HG02642 (cell line): ENCODE data around the gene IL20RA.

Experiments used
- ATAC-seq: cut with Tn5 transposase; IDR thresholded peaks from one replicate; pipeline ENCODE4 v1.9.1; 2021; ENCODE audit warnings: mild to moderate bottlenecking; ENCODE audit not compliant: unreplicated experiment, poor library complexity

IL20RA gene

GRCh38 chr6:137011406-137011805, 33.4 kb downstream of the IL20RA start:
- no peak for ATAC-seq

DNA sequence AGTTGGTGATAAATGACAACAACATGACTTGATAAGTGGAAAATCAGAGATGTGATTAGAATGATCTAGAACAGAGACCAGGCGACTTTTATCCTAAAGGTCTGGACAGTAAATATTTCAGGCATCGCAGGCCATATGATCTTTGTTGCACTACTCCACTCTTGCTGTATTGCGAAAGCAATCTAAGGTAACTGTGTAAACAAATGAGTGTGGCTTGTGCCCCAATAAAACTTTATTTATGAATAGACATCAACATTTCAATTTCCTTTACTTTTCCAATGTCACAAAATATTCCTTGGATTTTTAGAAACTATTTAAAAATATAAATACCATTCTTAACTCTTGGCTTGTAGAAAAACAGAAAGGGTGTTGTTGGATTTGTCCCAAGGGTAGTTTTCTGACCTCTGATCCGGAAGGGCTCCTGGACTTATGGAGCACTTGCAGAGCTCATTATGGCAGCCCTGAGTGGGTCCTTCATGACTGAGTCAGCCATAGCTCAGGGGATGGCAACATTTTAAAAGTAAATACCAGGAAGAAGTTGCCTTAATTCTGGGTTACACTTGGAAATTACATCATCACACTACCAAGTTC, 34.5 kb downstream of the IL20RA start:
- no peak for ATAC-seq

GRCh38 chr6:137008204-137008603, 36.6 kb downstream of the IL20RA start:
- no peak for ATAC-seq

DNA sequence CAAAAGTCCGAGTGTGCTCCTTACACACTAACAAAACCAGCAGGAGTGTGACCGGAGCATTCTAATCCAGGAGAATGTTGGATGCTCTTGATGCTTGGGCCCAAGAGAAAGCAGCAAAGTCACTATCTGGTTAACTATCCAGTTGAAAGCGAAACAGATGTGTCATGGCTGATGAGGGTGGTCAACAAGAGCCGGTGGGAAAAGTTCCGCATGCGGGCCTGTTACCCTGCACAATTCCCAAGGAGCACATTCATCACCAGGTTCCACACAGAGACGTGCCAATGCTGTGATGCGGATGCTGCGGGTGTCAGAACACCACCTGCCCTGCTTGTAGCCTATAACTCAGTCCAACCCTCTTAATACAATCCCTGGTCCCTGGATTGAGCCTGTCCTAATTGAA, 38.7 kb downstream of the IL20RA start:
- ATAC-seq = no peak

- no peak for ATAC-seq
These were observed 39.7 kb downstream of the IL20RA start for GRCh38 chr6:137005073-137005472.

DNA sequence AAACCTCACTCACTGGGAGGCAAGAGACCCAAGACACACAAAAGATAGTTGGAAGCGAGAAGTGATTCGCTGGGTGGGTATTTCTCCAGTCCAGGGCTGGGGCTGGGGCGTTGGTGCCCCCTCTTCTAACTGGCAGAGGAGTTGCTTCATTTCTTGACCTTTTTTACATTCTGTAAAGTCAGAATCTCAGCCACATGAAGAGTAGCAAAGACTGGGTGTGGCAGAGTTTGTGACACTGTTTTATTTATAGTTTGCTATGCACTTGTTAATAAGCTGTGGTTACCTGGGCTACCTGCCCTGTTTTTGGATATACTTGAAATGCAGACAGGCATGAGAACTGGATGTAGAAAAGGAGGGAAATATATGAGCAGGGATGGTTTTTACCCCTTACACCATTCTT, 42.3 kb downstream of the IL20RA start:
- ATAC-seq = no peak

GRCh38 chr6:137001977-137002302, 42.8 kb downstream of the IL20RA start:
- no peak for ATAC-seq

GRCh38 chr6:137001299-137001976, 43.3 kb downstream of the IL20RA start:
- ATAC-seq = no peak

- no peak for ATAC-seq
These were observed 43.9 kb downstream of the IL20RA start for GRCh38 chr6:137000825-137001224.

GRCh38 chr6:136995521-136995920, 49.2 kb downstream of the IL20RA start:
- ATAC-seq = no peak

DNA sequence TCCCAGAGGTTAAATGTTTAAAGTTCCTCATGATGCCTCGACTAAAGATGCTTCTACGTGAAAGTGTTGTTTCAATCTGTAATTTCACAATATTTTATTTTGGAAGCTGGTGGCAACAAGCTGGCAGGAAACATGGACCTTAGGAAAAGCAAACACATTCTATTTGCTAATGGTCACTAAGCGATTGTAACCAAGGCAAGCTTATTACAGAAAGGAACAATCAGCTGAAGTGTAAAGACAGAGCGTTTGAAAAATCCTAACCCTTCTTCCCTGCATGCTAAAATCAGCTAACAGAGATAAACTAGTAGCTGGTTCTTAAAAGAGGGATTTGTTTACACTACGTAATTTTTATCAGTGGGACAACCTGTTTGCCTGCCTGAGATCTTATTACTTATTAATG, 50.0 kb downstream of the IL20RA start:
- no peak for ATAC-seq

DNA sequence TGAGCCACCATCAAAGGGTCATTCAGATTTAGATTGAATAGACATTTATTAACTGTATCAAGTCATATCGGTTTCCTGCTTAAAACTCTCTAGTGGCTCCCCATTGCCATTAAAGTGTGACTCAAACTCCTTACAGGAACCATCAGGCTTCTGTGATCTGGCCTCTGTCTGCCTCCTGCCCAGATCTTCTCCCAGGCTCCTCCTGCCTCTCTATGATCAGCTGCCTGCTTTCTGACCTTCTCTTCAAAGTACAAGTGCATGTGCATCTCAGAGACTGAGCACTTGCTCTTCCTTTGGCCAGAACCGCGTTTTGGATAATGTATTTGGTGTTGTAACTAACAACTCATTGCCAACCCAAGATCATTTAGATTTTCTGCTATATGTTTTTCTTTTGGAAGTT, 52.7 kb downstream of the IL20RA start:
- no peak for ATAC-seq

DNA sequence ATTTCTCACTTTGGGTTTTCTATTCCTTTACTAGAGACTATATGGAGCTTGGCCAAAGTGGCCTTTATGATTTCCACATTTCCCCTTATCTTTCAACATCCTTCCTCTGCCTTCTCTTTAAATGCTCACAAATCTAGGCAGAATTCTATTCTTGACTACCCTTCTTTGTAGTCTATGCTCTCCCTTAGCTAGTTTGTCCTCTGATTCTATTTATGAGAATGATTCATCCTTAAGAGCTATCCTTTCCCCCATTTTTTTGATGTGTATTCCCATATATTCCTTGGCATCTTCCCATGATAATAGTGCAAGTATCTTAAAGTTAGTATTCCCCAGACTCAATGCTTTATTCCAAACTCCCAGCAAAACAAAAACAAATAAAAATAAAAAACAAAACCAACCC, 53.1 kb downstream of the IL20RA start:
- ATAC-seq = no peak

DNA sequence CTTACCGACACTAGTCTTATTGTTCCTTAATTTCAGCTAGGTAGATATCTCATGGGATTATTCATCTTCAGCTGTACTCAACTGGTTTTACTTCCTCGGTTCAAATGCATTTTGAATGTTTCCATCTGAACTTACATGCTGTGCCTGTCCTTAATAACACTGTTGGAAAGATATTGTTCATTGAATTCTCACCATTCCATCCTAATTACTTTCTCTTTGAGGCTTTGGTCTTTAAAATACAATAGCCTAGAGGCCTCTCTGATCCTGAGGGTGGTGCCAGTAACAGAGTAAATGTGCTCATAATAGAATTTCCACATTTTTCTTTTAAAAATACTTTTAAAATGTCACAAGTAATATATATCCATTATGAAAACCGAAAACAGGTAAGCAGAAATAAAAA, 54.0 kb downstream of the IL20RA start:
- no peak for ATAC-seq

- ATAC-seq = no peak
These were observed 54.6 kb downstream of the IL20RA start for GRCh38 chr6:136990242-136990578.

DNA sequence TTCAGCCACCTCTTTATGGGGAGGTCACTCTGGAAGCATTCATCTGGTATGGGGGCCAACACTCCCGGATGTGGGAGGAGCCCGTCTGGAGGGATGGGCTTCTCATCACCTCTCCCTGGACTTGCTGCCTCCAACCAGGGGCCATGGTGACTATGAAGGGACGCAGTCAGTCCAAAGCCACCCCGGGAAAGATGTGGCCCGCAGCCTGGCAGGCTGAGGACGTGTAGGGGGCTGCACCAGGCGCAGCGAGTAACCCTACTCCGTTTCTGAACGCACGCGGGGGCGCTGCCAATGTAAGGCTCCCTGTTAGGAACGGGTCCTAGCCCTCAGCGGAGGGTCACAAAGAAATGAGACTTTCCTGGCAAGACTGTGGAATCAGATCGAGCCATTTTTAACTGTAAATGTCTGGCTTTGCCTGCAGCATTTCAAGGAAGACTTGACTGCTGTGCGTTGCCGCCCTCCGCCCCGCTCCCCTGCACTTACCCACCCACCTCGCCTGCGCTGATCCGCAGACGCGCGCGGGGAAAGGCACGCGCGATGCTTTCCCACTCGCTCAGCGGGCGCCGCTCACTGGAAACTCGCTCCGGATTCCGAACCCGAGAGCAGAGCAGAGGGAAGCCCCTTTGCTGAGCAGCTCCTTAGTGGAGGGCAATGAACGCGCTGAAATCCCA, 55.1 kb downstream of the IL20RA start:
- ATAC-seq = no peak

DNA sequence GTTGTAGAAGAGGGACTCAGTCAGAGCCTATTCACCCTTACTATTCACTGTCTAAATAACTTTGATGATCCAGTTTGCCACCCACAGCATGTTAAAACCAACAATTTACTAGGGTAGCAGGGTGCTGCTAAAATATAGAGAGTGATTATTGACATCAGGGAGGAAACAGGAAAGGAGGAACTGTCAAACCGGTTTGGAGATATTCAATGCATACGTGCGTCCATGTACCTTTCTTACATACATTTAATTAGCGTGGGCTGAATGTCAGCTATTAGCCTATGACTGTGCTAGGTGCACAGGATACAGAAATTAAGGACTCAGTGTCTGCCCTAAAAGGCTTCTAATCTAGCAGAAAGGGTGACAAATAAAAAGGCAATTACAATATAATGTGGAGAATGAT, 57.2 kb downstream of the IL20RA start:
- ATAC-seq = no peak

DNA sequence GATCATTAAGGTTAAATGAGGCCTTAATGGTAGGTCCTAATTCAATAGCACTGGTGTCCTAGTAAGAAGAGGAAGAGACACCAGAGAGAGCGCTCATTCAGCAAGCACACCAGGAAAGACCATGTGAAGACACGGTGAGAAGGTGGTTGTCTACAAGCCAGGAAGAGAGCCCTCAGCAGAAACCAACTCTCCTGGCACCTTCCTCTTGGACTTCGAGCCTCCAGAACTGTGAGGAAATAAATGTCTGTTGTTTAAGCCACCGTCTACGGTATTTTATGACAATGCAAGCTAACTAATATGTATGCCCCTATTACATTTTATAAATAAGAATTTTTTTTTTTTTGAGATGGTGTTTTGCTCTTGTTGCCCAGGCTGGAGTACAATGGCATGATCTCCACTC, 59.3 kb downstream of the IL20RA start:
- no peak for ATAC-seq

DNA sequence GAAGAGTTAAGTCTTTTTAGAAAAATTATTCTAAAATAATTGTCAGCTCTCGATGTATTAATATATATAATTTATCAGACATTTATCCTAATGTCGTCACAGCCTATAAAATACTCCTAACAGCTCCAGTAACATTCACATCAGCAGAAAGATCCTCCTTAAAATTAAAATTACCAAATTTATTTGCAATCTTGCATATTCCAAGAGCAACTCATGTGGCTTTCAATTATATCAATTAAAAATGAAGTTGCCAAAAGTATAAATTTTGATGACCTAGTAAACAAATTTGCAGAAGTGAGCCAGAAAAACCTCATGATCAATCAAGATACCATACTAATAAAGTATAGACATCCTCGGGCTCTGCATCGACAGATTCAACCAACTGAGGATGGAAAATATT, 60.2 kb downstream of the IL20RA start:
- ATAC-seq = no peak

DNA sequence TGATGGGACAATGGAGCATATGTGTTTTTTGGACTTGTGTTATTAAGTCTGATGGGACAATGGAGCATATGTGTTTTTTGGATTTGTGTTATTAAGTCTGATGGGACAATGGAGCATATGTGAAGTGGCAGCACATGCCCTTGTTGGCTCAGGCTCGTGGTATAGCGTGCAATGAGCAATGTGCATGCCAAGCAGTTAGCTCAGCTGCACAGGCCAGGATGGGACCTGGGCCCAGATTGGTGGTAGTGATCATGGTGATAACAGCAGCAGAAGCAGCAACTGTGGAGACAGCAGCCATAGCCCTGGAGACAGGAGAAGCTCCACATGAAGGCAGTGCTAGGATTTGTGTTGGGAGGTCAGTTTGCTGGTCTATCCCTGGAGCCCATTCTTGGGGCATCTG, 61.1 kb downstream of the IL20RA start:
- ATAC-seq = no peak

DNA sequence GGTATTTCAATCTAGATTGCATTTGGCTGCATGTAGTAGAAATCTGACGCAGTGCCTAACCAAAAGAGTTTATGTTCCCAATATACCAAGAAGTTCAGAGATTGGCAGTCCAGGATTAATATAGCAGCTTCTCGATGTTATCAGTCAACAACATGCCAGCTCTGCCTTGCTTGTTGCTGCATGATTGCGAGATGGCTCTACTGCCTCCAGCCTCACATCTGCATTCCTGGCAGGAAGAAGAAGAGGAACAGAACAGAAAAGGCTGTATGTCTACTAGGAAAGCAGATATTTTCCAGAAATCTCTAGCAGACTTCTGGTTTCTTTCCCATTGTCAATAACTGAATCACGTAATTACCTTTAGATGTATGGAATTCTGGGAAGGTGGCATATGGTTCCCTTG, 61.8 kb downstream of the IL20RA start:
- no peak for ATAC-seq

DNA sequence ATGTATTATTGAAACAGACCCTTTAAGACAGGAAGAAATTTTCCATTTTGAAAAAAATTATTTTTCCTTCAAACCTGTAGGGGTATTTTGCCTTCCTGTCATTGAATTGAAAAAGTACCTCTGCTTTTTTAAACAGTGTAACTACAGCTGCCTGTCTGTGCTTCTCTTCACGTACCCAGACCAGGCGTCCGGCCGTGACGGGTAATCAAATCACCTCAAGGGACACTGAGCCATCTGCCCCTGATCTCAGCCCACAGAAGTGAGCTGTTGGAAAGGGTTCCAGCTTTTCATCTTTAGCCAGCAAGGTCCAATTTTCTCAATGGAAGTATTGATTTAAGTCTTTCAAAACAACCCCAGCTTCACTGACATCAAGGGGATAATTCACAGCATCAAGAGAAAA, 64.7 kb downstream of the IL20RA start:
- ATAC-seq = no peak
